ENCODE results near the gene LZIC. TPM values are rescaled to one million over a fixed set of nuclear protein-coding genes. Genes with fewer than 3 reads are reported as not detected.

Gene LZIC
- total and polyA plus RNA-seq, 2 of the 13 experiments (the other 11 are each of a cell fraction or from before 2014, with no cell fraction given), result 25.2 to 71.8 TPM

DNA sequence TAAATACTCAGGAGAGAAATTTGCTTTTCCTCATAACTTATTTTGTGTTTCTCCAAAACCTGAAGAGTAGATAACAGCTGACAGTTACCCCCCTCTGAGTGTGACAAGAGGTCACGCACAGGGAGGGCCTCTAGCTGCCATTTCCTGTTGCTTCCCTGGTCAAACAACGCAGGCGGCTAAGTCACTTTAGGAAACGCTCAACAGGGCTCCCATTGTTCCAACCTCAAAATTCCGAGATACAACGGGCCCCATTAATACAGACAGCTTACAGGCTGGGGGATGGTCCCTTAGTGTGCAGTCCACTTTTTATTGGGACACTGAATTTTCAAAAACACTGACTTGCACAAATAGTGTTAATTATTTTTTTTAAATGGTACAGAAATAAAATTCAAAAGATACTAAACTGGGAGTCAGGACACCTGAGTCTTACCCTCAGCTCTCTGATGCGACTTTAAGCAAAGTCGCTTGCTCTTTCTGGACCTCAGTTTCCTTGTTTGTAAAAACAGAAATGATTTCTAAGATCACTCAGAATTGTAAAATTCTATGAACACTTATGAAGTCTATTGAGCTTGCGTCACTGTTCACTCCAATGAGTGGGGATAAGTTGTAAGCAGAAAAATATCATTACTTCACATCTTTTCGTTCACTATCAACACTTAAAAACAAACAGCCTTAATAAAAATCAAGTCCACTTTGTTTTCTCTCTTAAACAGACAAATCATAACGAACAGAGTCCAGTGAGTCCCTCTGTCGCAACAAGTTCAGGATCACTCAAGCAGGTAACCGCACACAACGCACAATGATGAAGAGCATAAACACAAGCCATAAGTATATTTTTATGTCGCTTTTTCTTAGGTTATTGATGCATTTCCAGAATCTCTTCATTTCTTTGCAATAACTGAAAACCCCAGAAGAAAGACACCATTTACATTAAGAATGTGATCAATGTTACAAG is 13.5 kb downstream of the LZIC start (continued):
- TF ChIP-seq, protein P1, sequence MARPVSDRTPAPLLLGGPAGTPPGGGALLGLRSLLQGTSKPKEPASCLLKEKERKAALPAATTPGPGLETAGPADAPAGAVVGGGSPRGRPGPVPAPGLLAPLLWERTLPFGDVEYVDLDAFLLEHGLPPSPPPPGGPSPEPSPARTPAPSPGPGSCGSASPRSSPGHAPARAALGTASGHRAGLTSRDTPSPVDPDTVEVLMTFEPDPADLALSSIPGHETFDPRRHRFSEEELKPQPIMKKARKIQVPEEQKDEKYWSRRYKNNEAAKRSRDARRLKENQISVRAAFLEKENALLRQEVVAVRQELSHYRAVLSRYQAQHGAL (CRISPR knock-in tag; IDR thresholded peaks at IDR 0.05; ENCODE audit: not compliant biosample characterization), result no peak
- TF ChIP-seq ZNF431 (CRISPR knock-in tag; IDR thresholded peaks at IDR 0.05; ENCODE audit: borderline replicate concordance, low read depth) (no peak), AHR (CRISPR knock-in tag; IDR thresholded peaks at IDR 0.05) (0 out of 2 replicates have a peak, but pooled peaks have one; percentile 73), RAD21 (CRISPR knock-in tag; IDR thresholded peaks at IDR 0.05) (peak; percentile 23; the same call in 1 of the 2 replicates), ZNF44 (CRISPR knock-in tag; IDR thresholded peaks at IDR 0.05) (no peak), KAT7 (CRISPR knock-in tag; IDR thresholded peaks at IDR 0.05; ENCODE audit: borderline replicate concordance) (peak; percentile 82; the same call in 1 of the 2 replicates), EHMT2 (IDR thresholded peaks at IDR 0.05; ENCODE audit: borderline replicate concordance, low read depth, low read length) (no peak), ZNF264 (CRISPR knock-in tag; IDR thresholded peaks at IDR 0.05) (peak; percentile 71), ZSCAN21 (CRISPR knock-in tag; IDR thresholded peaks at IDR 0.05; ENCODE audit: borderline replicate concordance) (no peak), ATF1 (CRISPR knock-in tag; IDR thresholded peaks at IDR 0.05) (no peak), ZNF10 (CRISPR knock-in tag; IDR thresholded peaks at IDR 0.05; ENCODE audit: borderline replicate concordance, low read depth) (no peak), HDAC6 (IDR thresholded peaks at IDR 0.05; ENCODE audit: low read depth, low read length) (no peak), ELF3 (CRISPR knock-in tag; IDR thresholded peaks at IDR 0.05) (peak; percentile 97), ZBTB7A (CRISPR knock-in tag; IDR thresholded peaks at IDR 0.05) (no peak), ZNF768 (CRISPR knock-in tag; IDR thresholded peaks at IDR 0.05) (no peak), NCOR1 (IDR thresholded peaks at IDR 0.05; ENCODE audit: borderline replicate concordance, low read length) (0 out of 2 replicates have a peak, but pooled peaks have one; percentile 13), ZNF326 (CRISPR knock-in tag; IDR thresholded peaks at IDR 0.05; ENCODE audit: borderline replicate concordance) (no peak), DNMT3B (CRISPR knock-in tag; conservative IDR thresholded peaks at IDR 0.05) (no peak)
- TF ChIP-seq, protein P2, sequence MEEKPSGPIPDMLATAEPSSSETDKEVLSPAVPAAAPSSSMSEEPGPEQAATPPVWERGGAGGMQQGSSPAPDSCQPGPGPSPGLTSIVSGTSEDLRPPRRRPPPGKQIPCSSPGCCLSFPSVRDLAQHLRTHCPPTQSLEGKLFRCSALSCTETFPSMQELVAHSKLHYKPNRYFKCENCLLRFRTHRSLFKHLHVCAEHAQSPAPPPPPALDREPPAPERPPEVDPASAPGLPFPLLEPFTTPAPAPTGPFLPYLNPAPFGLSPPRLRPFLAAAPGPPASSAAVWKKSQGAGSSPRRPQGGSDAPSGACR (CRISPR knock-in tag; IDR thresholded peaks at IDR 0.05), result peak; percentile 65; the same call in 1 of the 2 replicates
- TF ChIP-seq, protein P3, sequence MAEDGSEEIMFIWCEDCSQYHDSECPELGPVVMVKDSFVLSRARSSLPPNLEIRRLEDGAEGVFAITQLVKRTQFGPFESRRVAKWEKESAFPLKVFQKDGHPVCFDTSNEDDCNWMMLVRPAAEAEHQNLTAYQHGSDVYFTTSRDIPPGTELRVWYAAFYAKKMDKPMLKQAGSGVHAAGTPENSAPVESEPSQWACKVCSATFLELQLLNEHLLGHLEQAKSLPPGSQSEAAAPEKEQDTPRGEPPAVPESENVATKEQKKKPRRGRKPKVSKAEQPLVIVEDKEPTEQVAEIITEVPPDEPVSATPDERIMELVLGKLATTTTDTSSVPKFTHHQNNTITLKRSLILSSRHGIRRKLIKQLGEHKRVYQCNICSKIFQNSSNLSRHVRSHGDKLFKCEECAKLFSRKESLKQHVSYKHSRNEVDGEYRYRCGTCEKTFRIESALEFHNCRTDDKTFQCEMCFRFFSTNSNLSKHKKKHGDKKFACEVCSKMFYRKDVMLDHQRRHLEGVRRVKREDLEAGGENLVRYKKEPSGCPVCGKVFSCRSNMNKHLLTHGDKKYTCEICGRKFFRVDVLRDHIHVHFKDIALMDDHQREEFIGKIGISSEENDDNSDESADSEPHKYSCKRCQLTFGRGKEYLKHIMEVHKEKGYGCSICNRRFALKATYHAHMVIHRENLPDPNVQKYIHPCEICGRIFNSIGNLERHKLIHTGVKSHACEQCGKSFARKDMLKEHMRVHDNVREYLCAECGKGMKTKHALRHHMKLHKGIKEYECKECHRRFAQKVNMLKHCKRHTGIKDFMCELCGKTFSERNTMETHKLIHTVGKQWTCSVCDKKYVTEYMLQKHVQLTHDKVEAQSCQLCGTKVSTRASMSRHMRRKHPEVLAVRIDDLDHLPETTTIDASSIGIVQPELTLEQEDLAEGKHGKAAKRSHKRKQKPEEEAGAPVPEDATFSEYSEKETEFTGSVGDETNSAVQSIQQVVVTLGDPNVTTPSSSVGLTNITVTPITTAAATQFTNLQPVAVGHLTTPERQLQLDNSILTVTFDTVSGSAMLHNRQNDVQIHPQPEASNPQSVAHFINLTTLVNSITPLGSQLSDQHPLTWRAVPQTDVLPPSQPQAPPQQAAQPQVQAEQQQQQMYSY (CRISPR knock-in tag; IDR thresholded peaks at IDR 0.05), result no peak
